IPS-18c (cell line): Measurements from ENCODE around the gene LATS1.

Source experiments
- H3K4me3 ChIP-seq: 2 replicates; pipeline ENCODE4 v1.7.0; 2013; ENCODE audit warnings: low read depth, mild to moderate bottlenecking, low read length, moderate library complexity; ENCODE audit not compliant: insufficient read depth
- H3K9me3 ChIP-seq: one replicate; pipeline ENCODE4 v1.6.1; 2013; ENCODE audit warnings: mild to moderate bottlenecking, low read length, moderate library complexity; ENCODE audit not compliant: control insufficient read depth, insufficient read depth

The LATS1 gene

GRCh38 chr6:149628875-149629510 lies 88.9 kb downstream of the LATS1 start:
- no peaks in the 10 kb centered on the region for H3K9me3 ChIP-seq
- H3K4me3 ChIP-seq: no peak overlapping the region

DNA sequence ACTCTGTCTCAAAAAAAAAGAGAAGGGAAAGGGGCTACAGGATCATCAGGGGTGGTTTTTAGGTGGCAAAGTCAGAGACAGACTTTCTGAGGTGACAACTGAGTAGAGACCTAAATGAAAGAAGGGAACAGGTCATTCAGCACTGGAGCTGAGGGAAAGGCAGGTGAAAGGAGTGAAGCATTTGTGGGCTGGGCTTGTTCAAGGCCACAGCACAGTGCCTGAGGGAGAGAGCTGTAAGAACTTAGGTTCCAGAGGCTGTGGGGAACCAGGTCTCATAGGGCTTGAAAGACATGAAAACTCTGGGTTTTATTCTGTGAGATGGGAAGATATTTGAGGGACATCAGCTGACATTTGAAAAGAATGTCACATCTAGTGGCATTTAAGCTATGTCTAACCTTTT lies 90.2 kb downstream of the LATS1 start:
- Histone ChIP-seq H3K4me3 (no peak overlapping the region), H3K9me3 (no peaks in the 10 kb centered on the region)

DNA sequence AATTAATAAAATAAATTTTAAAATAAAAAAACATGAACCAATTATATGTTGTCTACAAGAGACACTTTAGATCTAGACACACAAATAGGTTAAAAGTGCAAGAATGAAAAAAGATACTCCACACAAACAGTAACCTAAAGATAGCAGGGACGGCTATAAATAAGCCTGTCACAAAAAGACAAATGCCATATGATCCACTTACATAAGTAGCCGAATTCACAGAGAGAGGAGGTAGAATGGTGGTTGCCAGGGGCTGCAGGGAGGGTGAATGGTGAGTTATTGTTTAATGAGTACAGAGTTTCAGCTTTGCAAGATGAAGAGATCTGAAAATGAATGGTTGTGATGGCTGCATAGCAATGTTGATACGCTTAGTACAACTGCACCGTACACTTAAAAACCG lies 102.1 kb downstream of the LATS1 start:
- Histone ChIP-seq H3K4me3 (no peak overlapping the region), H3K9me3 (no peaks in the 10 kb centered on the region)

GRCh38 chr6:149614337-149614736 lies 103.6 kb downstream of the LATS1 start:
- Histone ChIP-seq H3K9me3 (no peaks in the 10 kb centered on the region), H3K4me3 (no peak overlapping the region)

GRCh38 chr6:149608381-149608982 lies 109.4 kb downstream of the LATS1 start:
- Histone ChIP-seq H3K9me3 (no peaks in the 10 kb centered on the region), H3K4me3 (no peak overlapping the region)
